Neural cell (in vitro differentiated cells): ENCODE data around the gene RHCE.
"Not testable (repeated sequence)": the region's sequence is repeated elsewhere in the genome, so short reads cannot be mapped to it uniquely, and the experiment has no call there.

ENCODE experiments used
- CTCF ChIP-seq: fragments of 450-650 bp; IDR thresholded peaks from 2 replicates; pipeline ENCODE4 v1.5.1; 2014; ENCODE audit warnings: antibody characterized with exemption, mild to moderate bottlenecking, moderate library complexity; ENCODE audit not compliant: poor library complexity, severe bottlenecking
- MXI1 ChIP-seq: fragments of 450-650 bp; conservative IDR thresholded peaks from 2 replicates; pipeline ENCODE4 v1.6.1; 2014; ENCODE audit warnings: antibody characterized with exemption, mild to moderate bottlenecking; ENCODE audit not compliant: poor library complexity, severe bottlenecking
- RAD21 ChIP-seq: fragments of 450-650 bp; conservative IDR thresholded peaks from 2 replicates; pipeline ENCODE4 v1.6.1; 2014; ENCODE audit warnings: antibody characterized with exemption, mild to moderate bottlenecking, moderate library complexity
- TAF1 ChIP-seq: IDR thresholded peaks from 2 replicates; pipeline ENCODE4 v1.6.1; 2012; ENCODE audit warnings: low read depth

DNA sequence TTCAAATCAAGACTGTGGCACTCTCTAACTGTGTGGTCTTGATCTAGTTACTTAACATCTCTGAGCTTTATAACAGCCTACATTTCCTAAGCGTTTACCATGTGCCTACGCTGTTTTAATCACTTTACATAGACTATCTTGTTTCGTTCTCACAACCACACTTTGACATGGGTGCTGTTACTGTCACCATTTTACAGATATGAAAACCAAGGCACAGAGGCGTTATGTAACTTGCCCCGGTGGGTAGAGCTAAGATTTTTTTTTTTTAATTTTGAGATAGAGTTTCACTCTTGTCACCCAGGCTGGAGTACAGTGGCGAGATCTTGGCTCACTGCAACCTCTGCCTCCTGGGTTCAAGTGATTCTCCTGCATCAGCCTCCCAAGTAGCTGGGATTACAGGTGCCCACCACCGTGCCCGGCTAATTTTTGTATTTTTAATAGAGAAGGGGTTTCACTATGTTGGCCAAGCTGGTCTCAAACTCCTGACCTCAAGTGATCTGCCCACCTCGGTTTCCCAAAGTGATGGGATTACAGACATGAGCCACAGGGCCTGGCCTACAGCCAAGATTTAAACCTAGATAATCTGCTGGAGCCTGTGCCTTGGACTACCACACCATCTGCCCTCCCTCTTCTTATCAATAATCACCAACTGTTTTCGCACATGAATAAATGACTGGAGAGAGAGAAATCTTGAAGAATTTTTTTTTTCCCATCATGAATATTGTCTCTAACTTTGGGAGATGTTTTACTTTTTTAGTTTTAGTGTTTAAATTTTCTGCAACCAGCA, 10.8 kb downstream of the RHCE start:
- not testable (repeated sequence) for TF ChIP-seq CTCF, MXI1, TAF1, RAD21
